Uterus (tissue), 4 donors: ENCODE results near the gene SLC2A10. TPM values are rescaled to one million over a fixed set of nuclear protein-coding genes. Genes with fewer than 3 reads are reported as not detected.

Experiments used
- DNase-seq, 2 donors: peaks; one replicate each; pipeline ENCODE4 v3.0.0-alpha.2; 2019 to 2020
- H3K27ac ChIP-seq, 2 donors: fragments of 200-600 bp; sonication (generic); 1 replicate in 1 of 2; 2 replicates in 1 of 2; pipeline ENCODE4 v1.5.1; 2016 to 2018
- H3K27me3 ChIP-seq, 2 donors: fragments of 200-600 bp; sonication (generic); one replicate each; pipeline ENCODE4 v1.5.1; 2018 to 2019; ENCODE audit warnings: control low read depth in 1 of 2
- H3K36me3 ChIP-seq, 2 donors: fragments of 200-600 bp; sonication (generic); one replicate each; pipeline ENCODE4 v1.5.1; 2019; ENCODE audit warnings: control low read depth in 1 of 2
- H3K4me1 ChIP-seq, 2 donors: fragments of 200-600 bp; sonication (generic); one replicate each; pipeline ENCODE4 v1.5.1; 2018 to 2019; ENCODE audit warnings: control low read depth in 1 of 2
- H3K4me3 ChIP-seq, 2 donors: fragments of 200-600 bp; sonication (generic); 1 replicate in 1 of 2; 2 replicates in 1 of 2; pipeline ENCODE4 v1.5.1; 2018 to 2019; ENCODE audit warnings: mild to moderate bottlenecking in 1 of 2
- H3K9me3 ChIP-seq, 2 donors: fragments of 200-600 bp; sonication (generic); one replicate each; pipeline ENCODE4 v1.5.1; 2019; ENCODE audit warnings: control low read depth in 1 of 2
- CTCF ChIP-seq, 4 experiments: fragments of 200-600 bp in 2 of 4; fragments of 450-650 bp in 2 of 4; sonication (generic) in 2 of 4; IDR thresholded peaks; one replicate each; pipeline ENCODE4 v1.5.1; 2016 to 2019; ENCODE audit warnings: antibody characterized with exemption in 4 of 4, mild to moderate bottlenecking in 2 of 4, moderate library complexity in 1 of 4
- POLR2A ChIP-seq, 2 donors: fragments of 450-650 bp; IDR thresholded peaks; one replicate each; pipeline ENCODE4 v1.6.1; 2016; ENCODE audit warnings: antibody characterized with exemption in 2 of 2, mild to moderate bottlenecking in 1 of 2, moderate library complexity in 1 of 2
- intact Hi-C: fragments of 100-400 bp; cut with DNase I; formaldehyde crosslinking; loops from one replicate; pipeline ENCODE4 v1.15.1; 2023; ENCODE audit warnings: low total_unique reads
- total RNA-seq, 4 donors: library from RNA; depleted of rRNA in 3 of 4; stranded (reverse); fragments of >200 nt in 3 of 4; gene quantifications; one replicate each; pipeline versions ENCODE4 v1.1.0 to v1.2.4, GENCODE V29; 2014 to 2023
- donor health status: DM: yes; HTN: yes; CAD: no.

Gene SLC2A10
- total RNA-seq, 4 donors from 2014 or later: 1.3 to 32.3 (median 12.6) TPM

GRCh38 chr20:46764068-46764467 is 54.6 kb downstream of the SLC2A10 start:
- H3K27ac ChIP-seq: no peak overlapping the region
- H3K4me3 ChIP-seq: no peak overlapping the region
- intact Hi-C loops: no loop called here
- no peaks in the 10 kb centered on the region for H3K4me1 ChIP-seq
- H3K27me3 ChIP-seq: no peaks in the 10 kb centered on the region
- DNase-seq: no peak
- no peak for TF ChIP-seq CTCF (IDR thresholded peaks at IDR 0.05)
- no peak for TF ChIP-seq POLR2A (IDR thresholded peaks at IDR 0.05)
- H3K36me3 ChIP-seq: no peaks in the 10 kb centered on the region
- no peaks in the 10 kb centered on the region for H3K9me3 ChIP-seq

GRCh38 chr20:46765506-46766120 is 56.2 kb downstream of the SLC2A10 start:
- intact Hi-C loops: no loop called here
- Histone ChIP-seq H3K27ac (no peak overlapping the region), H3K9me3 (no peaks in the 10 kb centered on the region), H3K36me3 (no peaks in the 10 kb centered on the region), H3K27me3 (no peaks in the 10 kb centered on the region), H3K4me1 (no peaks in the 10 kb centered on the region), H3K4me3 (no peak overlapping the region)
- no peak for DNase-seq
- TF ChIP-seq POLR2A (IDR thresholded peaks at IDR 0.05): no peak
- no peak for TF ChIP-seq CTCF (IDR thresholded peaks at IDR 0.05)

GRCh38 chr20:46767127-46767761 is 57.8 kb downstream of the SLC2A10 start:
- Histone ChIP-seq H3K27ac (no peak overlapping the region), H3K9me3 (no peaks in the 10 kb centered on the region), H3K4me1 (no peaks in the 10 kb centered on the region), H3K36me3 (no peaks in the 10 kb centered on the region), H3K4me3 (no peak overlapping the region), H3K27me3 (no peaks in the 10 kb centered on the region)
- DNase-seq: no peak
- intact Hi-C loops: no loop called here
- TF ChIP-seq CTCF (IDR thresholded peaks at IDR 0.05) (no peak), POLR2A (IDR thresholded peaks at IDR 0.05) (no peak)

- Histone ChIP-seq H3K4me1 (no peaks in the 10 kb centered on the region), H3K27me3 (no peaks in the 10 kb centered on the region), H3K9me3 (no peaks in the 10 kb centered on the region), H3K27ac (no peak overlapping the region), H3K36me3 (no peaks in the 10 kb centered on the region), H3K4me3 (no peak overlapping the region)
- intact Hi-C loops: no loop called here
- no peak for DNase-seq
- TF ChIP-seq CTCF (IDR thresholded peaks at IDR 0.05) (no peak), POLR2A (IDR thresholded peaks at IDR 0.05) (no peak)
Observed at GRCh38 chr20:46770330-46771194, 61.1 kb downstream of the SLC2A10 start.

GRCh38 chr20:46771195-46771588 is 61.7 kb downstream of the SLC2A10 start:
- H3K36me3 ChIP-seq: no peaks in the 10 kb centered on the region
- TF ChIP-seq CTCF (IDR thresholded peaks at IDR 0.05) (no peak), POLR2A (IDR thresholded peaks at IDR 0.05) (no peak)
- no peak for DNase-seq
- no peaks in the 10 kb centered on the region for H3K4me1 ChIP-seq
- no peaks in the 10 kb centered on the region for H3K9me3 ChIP-seq
- H3K27me3 ChIP-seq: no peaks in the 10 kb centered on the region
- no peak overlapping the region for H3K4me3 ChIP-seq
- intact Hi-C loops: no loop called here
- no peak overlapping the region for H3K27ac ChIP-seq
